Body of pancreas (tissue), 4 donors: Measurements from ENCODE around the gene MACF1.

Experiments used
- POLR2A ChIP-seq, 3 donors: fragments of 450-650 bp; IDR thresholded peaks; one replicate each; pipeline ENCODE4 v1.6.1; 2016; ENCODE audit warnings: antibody characterized with exemption in 3 of 3, mild to moderate bottlenecking in 2 of 3
- TF ChIP-seq, protein P1 (sequence below), 7 experiments: fragments of 450-650 bp in 4 of 7; fragments of 200-600 bp in 3 of 7; sonication (generic) in 3 of 7; IDR thresholded peaks; one replicate each; pipeline ENCODE4 v1.5.1; 2016 to 2019; ENCODE audit warnings: antibody characterized with exemption in 7 of 7

DNA sequence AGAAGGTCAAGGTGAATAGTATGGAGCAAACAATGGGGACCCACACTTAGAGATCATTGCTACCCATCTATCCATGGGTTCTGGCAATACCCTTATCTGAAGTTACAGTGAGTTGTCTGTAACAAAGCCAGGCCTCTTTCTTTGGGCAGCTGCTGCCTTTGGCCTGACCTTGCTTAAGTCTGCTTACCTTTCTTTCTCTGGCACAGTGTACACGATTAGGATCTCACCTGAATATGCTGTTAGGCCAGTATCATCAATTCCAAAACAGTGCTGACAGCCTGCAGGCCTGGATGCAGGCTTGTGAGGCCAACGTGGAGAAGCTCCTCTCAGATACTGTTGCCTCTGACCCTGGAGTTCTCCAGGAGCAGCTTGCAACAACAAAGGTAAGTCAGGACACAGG, 154.0 kb downstream of the MACF1 start:
- TF ChIP-seq POLR2A (IDR thresholded peaks at IDR 0.05): no peak
- TF ChIP-seq, protein P1, sequence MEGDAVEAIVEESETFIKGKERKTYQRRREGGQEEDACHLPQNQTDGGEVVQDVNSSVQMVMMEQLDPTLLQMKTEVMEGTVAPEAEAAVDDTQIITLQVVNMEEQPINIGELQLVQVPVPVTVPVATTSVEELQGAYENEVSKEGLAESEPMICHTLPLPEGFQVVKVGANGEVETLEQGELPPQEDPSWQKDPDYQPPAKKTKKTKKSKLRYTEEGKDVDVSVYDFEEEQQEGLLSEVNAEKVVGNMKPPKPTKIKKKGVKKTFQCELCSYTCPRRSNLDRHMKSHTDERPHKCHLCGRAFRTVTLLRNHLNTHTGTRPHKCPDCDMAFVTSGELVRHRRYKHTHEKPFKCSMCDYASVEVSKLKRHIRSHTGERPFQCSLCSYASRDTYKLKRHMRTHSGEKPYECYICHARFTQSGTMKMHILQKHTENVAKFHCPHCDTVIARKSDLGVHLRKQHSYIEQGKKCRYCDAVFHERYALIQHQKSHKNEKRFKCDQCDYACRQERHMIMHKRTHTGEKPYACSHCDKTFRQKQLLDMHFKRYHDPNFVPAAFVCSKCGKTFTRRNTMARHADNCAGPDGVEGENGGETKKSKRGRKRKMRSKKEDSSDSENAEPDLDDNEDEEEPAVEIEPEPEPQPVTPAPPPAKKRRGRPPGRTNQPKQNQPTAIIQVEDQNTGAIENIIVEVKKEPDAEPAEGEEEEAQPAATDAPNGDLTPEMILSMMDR (IDR thresholded peaks at IDR 0.05): no peak
